Ishikawa (cell line): ENCODE measurements around the gene DOK4.

Source experiments
- CEBPB ChIP-seq: IDR thresholded peaks from 2 replicates; pipeline ENCODE4 v1.6.1; 2012
- CREB1 ChIP-seq: IDR thresholded peaks from 2 replicates; pipeline ENCODE4 v1.6.1; 2012; ENCODE audit warnings: low read depth
- RAD21 ChIP-seq: IDR thresholded peaks from 2 replicates; pipeline ENCODE4 v1.6.1; 2012; ENCODE audit warnings: low read depth

DNA sequence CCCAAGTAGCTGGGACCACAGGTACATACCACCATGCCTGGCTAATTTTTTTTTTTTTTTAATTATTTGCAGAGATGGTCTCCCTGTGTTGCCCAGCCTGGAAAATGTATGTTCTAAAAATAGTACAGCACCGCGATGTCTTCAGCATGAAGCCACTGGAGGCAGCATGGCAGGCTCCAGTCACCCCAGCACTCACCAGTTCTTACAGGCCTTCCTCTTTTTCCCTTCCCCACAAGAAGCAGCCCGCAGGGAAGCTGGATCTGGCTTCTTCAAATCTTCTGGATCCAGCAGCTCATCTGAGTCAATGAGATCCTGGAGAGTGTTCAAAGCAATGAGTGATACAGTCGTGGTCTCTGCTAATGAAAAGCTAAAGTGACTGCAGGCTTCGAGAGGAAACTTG, 55.3 kb downstream of the DOK4 start:
- TF ChIP-seq CEBPB (no peak), CREB1 (no peak), RAD21 (no peak)
